AG09319 (cell line): ENCODE measurements around the gene LRRC15.

Experiments
- DNase-seq: peaks from one replicate; pipeline ENCODE4 v3.0.0-alpha.2; 2010; ENCODE audit warnings: low read depth; ENCODE audit errors: extremely low read depth
- CTCF ChIP-seq: IDR thresholded peaks from 2 replicates; pipeline ENCODE4 v1.5.1; 2011; ENCODE audit warnings: low read depth, mild to moderate bottlenecking, inconsistent platforms, low read length, moderate library complexity

LRRC15 gene

GRCh38 chr3:194399874-194400411, 30.4 kb upstream of the LRRC15 start:
- no peak for TF ChIP-seq CTCF
- no peak for DNase-seq

- no peak for DNase-seq
- no peak for TF ChIP-seq CTCF
Observed at GRCh38 chr3:194399166-194399565, 29.6 kb upstream of the LRRC15 start, which contains the start of gene GP5. Gene GP5 (minus strand): TSS chr3:194399266. CDS start chr3:194398282, 984 bp downstream.

DNA sequence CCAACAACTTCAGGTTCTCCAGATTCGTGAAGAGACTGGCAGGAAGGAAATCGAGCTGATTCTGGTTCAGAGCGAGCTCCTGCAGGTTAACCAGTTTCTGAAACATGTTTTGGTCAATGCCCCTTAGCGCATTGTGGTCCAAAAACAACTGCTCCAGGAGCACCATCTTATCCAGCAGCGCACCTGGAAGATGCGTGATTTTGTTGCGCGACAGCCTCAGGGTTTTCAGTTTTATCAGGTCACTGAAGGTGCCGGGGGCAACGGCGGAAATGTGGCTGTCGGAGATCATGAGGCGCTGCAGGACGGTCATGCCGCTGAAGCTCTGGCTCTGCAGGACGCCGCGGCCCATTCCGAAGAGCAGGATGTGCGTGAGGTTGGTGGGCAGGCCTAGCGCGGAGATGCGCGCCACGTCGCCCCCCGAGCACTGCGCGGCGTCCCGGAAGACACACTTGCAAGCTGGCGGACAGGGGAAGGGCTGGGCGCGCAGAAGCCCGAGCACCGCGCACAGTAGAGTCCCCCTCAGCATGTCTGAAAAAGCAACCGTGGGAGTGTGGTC, 28.3 kb upstream of the LRRC15 start:
- TF ChIP-seq CTCF: no peak
- no peak for DNase-seq

- TF ChIP-seq CTCF: no peak
- no peak for DNase-seq
Observed at GRCh38 chr3:194396859-194397756, 27.6 kb upstream of the LRRC15 start.

- no peak for TF ChIP-seq CTCF
- no peak for DNase-seq
Observed at GRCh38 chr3:194396539-194396858, 27.0 kb upstream of the LRRC15 start.

DNA sequence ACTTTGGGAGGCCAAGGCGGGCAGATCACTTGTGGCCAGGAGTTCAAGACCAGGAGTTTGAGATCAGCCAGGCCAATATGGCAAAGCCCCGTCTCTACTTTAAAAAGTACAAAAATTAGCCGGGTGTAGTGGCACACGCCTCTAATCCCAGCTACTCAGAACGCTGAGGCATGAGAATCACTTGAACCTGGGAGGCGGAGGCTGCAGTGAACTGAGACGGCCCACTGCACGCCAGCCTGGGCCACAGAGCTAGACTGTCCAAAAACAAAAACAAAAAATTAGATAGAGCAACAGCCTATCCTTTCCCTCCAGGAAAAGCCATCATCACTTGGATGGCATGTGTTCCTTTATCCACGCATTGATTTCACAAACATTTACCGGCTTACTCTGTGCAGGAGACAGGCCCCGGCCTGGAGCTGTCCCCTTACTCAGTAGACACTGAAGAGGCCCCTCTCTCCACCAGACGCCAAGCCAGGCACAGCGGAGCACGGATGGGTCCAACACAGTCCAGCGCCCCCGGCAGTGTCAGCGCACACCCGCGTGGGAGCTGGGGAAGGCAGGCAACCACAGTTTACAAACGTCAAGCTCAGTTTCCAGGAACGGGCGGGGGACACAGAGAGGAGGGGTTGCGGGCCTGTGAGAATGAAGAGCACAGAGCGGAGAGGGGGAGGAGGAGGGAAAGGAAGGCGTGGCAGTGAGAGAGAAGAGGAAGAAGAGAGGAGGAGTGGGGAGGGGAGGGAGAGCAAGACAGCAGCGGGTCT, 26.4 kb upstream of the LRRC15 start:
- peak; percentile 68 for DNase-seq
- TF ChIP-seq CTCF: no peak
